DOHH2 (cell line): ENCODE results near the gene STK32C.
"Not testable (repeated sequence)": the region's sequence is repeated elsewhere in the genome, so short reads cannot be mapped to it uniquely, and the experiment has no call there.

ENCODE experiments used
- H3F3A ChIP-seq: fragments of 200-600 bp; sonication (generic), shearing (Covaris generic); 2 replicates; pipeline ENCODE4 v1.6.0; 2016; ENCODE audit warnings: antibody characterized with exemption, mild to moderate bottlenecking; ENCODE audit not compliant: control insufficient read depth, insufficient read depth
- H3K27ac ChIP-seq: fragments of 200-600 bp; sonication (generic); 2 replicates; pipeline ENCODE4 v1.5.1; 2014; ENCODE audit warnings: low read depth, mild to moderate bottlenecking, low read length, moderate library complexity
- H3K27me3 ChIP-seq: fragments of 200-600 bp; sonication (generic); 2 replicates; pipeline ENCODE4 v1.6.1; 2014; ENCODE audit warnings: mild to moderate bottlenecking, low read length, mixed read lengths; ENCODE audit not compliant: control insufficient read depth
- H3K36me3 ChIP-seq: fragments of 200-600 bp; sonication (generic); 2 replicates; pipeline ENCODE4 v1.6.1; 2014; ENCODE audit warnings: mild to moderate bottlenecking, low read length, moderate library complexity, mixed read lengths; ENCODE audit not compliant: control insufficient read depth
- H3K4me1 ChIP-seq: fragments of 200-600 bp; sonication (generic); 2 replicates; pipeline ENCODE4 v1.6.1; 2014; ENCODE audit warnings: mild to moderate bottlenecking, low read length, mixed read lengths; ENCODE audit not compliant: control insufficient read depth
- H3K4me2 ChIP-seq: fragments of 200-600 bp; sonication (generic); 2 replicates; pipeline ENCODE4 v1.6.0; 2014; ENCODE audit warnings: mild to moderate bottlenecking, low read length, moderate library complexity
- H3K4me3 ChIP-seq: fragments of 200-600 bp; sonication (generic); 2 replicates; pipeline ENCODE4 v1.5.1; 2014; ENCODE audit warnings: mild to moderate bottlenecking, low read length, mixed read lengths
- H3K79me2 ChIP-seq: fragments of 200-600 bp; sonication (generic); 2 replicates; pipeline ENCODE4 v1.6.1; 2014; ENCODE audit warnings: mild to moderate bottlenecking, low read length, mixed read lengths; ENCODE audit not compliant: control insufficient read depth
- H3K9me2 ChIP-seq: fragments of 200-600 bp; sonication (generic); replicated peaks from 2 replicates; pipeline ENCODE4 v1.6.1; 2014; ENCODE audit warnings: mild to moderate bottlenecking, low read length, mixed read lengths; ENCODE audit not compliant: control insufficient read depth
- H3K9me3 ChIP-seq: fragments of 200-600 bp; sonication (generic); 2 replicates; pipeline ENCODE4 v1.6.1; 2014; ENCODE audit warnings: antibody characterized with exemption, low read length, mixed read lengths; ENCODE audit not compliant: control insufficient read depth, insufficient read depth
- H4K20me1 ChIP-seq: fragments of 200-600 bp; sonication (generic); 2 replicates; pipeline ENCODE4 v1.6.0; 2014; ENCODE audit warnings: low read depth, mild to moderate bottlenecking, antibody characterized with exemption, low read length, moderate library complexity; ENCODE audit not compliant: control insufficient read depth, insufficient read depth
- EZH2phosphoT487 ChIP-seq: fragments of 200-600 bp; sonication (generic); IDR thresholded peaks from 2 replicates; pipeline ENCODE4 v1.6.1; 2017; ENCODE audit warnings: borderline replicate concordance, mild to moderate bottlenecking, antibody characterized with exemption, low read length, moderate library complexity, mixed read lengths
- TF ChIP-seq, protein P1 (sequence below): fragments of 200-600 bp; sonication (generic); IDR thresholded peaks from one replicate; pipeline ENCODE4 v1.5.1; 2014; ENCODE audit warnings: antibody characterized with exemption, mild to moderate bottlenecking, low read depth, low read length; ENCODE audit not compliant: poor library complexity, severe bottlenecking

Gene STK32C

DNA sequence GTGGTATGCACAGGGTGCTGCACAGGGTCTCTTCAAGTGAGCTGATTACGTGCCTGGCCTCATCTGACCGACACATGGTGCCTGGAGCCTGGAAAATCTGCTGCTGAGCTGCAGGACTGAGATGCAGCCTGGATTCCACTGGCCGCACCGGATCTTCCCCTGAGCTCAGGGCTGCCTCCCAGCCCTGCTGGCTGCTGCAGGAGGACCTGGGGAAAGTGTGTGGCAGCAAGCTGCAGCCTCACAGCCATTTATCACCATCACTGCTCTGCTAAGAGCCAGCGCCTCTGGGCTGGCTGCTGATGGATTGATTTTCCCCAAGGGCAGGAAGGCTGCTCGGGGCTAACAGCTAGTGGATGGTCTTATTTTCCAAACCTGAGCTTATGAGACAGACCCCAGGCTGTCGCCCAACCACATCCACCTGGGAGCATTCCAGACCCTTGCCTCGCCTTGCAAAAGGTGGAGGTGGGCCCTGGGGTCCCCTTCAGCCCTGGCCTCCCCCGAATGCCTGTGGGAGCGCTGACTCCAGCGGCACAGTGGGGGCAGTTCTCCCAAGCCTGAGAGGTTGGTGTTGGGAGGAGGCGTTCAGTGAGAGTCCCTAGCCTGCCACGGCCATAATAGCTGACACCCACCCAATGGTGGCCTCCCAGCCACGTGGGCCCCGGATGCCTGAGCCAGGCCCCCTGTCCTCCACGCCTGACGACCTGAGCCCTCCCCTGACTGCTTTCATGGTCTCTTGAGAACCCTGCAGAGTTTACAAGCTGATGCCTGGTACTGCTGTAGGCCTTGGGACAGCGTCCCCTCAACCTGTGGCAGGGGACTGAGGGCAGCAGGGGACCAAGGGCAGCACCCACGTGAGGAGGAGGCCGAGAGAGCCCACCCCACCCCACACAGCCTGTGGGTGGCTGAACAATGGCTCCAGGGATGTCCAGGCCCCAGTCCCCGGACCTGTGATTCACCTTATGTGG, 38.2 kb downstream of the STK32C start:
- Histone ChIP-seq H3K4me2 (no peak overlapping the region), H3K9me2 (no peaks in the 10 kb centered on the region), H3K27ac (no peak overlapping the region), H3K79me2 (no peaks in the 10 kb centered on the region), H3K27me3 (no peaks in the 10 kb centered on the region), H3K9me3 (peaks cover 24% of the 10 kb centered on the region; the same call in 1 of the 2 replicates), H3F3A (no peaks in the 10 kb centered on the region), H3K4me3 (no peak overlapping the region), H3K36me3 (no peaks in the 10 kb centered on the region), H3K4me1 (no peaks in the 10 kb centered on the region), H4K20me1 (no peaks in the 10 kb centered on the region)
- TF ChIP-seq, protein P1, sequence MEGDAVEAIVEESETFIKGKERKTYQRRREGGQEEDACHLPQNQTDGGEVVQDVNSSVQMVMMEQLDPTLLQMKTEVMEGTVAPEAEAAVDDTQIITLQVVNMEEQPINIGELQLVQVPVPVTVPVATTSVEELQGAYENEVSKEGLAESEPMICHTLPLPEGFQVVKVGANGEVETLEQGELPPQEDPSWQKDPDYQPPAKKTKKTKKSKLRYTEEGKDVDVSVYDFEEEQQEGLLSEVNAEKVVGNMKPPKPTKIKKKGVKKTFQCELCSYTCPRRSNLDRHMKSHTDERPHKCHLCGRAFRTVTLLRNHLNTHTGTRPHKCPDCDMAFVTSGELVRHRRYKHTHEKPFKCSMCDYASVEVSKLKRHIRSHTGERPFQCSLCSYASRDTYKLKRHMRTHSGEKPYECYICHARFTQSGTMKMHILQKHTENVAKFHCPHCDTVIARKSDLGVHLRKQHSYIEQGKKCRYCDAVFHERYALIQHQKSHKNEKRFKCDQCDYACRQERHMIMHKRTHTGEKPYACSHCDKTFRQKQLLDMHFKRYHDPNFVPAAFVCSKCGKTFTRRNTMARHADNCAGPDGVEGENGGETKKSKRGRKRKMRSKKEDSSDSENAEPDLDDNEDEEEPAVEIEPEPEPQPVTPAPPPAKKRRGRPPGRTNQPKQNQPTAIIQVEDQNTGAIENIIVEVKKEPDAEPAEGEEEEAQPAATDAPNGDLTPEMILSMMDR: no peak
- no peak for TF ChIP-seq EZH2phosphoT487

DNA sequence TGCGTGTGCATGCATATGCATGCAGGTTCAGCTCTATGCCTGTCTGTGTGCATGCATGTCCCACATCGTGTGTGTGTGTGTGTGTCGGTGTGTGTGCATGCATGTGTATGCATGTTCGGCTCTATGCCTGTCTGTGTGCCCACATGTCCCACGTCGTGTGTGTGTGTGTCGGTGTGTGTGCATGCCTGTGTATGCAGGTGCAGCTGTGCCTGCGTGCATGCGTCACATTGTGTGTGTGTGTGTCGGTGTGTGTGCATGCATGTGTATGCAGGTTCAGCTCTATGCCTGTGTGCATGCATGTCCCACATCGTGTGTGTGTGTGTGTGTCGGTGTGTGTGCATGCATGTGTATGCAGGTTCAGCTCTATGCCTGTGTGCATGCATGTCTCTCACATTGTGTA, 39.8 kb downstream of the STK32C start:
- H3K9me3 ChIP-seq: peaks cover 24% of the 10 kb centered on the region; the same call in 1 of the 2 replicates
- not testable (repeated sequence) for H3K27me3 ChIP-seq, H3K27ac ChIP-seq, H3K4me3 ChIP-seq, H3K4me1 ChIP-seq, H3K9me2 ChIP-seq, H3K4me2 ChIP-seq, H3K79me2 ChIP-seq, H4K20me1 ChIP-seq, H3K36me3 ChIP-seq, H3F3A ChIP-seq

DNA sequence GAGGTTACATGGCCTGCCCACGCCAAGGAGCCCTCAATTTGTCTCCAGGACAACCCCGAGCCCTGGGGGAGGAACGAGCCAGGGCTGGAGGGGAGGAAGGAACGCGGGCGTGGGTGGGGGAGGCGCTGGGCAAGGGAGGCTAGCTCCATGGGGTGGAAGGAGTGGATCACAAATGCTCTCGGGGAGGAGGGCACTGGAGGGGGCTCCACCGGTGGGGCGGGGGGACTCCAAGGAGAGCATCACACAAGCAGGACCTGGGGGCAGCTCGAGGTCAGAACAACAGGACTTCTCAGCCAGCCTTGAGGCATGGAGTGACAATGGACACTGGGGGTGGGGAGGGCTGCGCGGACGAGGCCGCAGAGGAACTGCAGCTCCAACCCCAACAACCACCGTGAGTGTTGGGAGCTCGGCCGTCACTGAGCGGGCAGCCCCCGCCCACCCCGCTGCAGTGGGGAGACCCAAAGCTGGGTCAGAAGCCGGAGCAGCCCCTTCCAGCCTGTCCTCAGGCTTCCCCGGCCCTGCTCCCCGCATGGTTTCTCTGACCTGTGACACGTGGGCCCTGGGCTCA, 41.1 kb downstream of the STK32C start:
- H3K27me3 ChIP-seq: no peaks in the 10 kb centered on the region
- H3K4me1 ChIP-seq: no peaks in the 10 kb centered on the region
- no peaks in the 10 kb centered on the region for H4K20me1 ChIP-seq
- H3F3A ChIP-seq: no peaks in the 10 kb centered on the region
- H3K27ac ChIP-seq: no peak overlapping the region
- no peaks in the 10 kb centered on the region for H3K79me2 ChIP-seq
- H3K9me3 ChIP-seq: peaks cover 24% of the 10 kb centered on the region; the same call in 1 of the 2 replicates
- H3K4me2 ChIP-seq: no peak overlapping the region
- TF ChIP-seq, protein P1: no peak
- TF ChIP-seq EZH2phosphoT487: no peak
- H3K4me3 ChIP-seq: no peak overlapping the region
- no peaks in the 10 kb centered on the region for H3K36me3 ChIP-seq
- H3K9me2 ChIP-seq: no peaks in the 10 kb centered on the region

DNA sequence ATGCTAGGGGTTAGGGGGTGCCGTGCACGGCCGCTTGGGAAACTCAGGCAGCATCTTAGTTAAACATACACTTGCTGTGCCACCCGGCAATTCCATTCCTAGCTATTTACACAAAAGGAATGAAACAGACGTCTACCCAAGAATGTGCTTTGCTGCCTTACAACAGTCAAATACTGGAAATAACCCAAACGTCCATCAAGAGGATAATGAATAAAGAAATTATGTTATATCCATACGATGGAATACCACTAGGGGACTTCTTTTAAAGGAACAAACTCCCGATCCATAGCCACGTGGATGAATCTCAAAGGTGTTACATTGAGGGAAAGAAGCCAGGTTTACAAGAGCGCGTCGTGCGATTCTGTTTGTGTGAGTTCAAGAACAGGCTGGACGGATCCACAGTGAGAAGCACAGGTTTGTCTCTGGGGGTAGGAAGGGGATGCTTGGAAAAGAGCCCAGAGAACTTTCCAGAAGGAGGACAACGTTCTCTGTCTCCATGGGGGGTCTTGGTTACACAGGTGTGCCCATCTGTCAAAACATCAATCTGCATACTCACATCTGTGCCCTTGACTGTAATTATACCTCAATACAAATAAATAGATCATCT, 41.8 kb downstream of the STK32C start:
- Histone ChIP-seq H3K4me1 (no peaks in the 10 kb centered on the region), H3K9me2 (no peaks in the 10 kb centered on the region), H3K4me3 (no peak overlapping the region), H4K20me1 (no peaks in the 10 kb centered on the region), H3K36me3 (no peaks in the 10 kb centered on the region), H3F3A (no peaks in the 10 kb centered on the region), H3K27ac (no peak overlapping the region), H3K79me2 (no peaks in the 10 kb centered on the region), H3K4me2 (no peak overlapping the region), H3K9me3 (peaks cover 24% of the 10 kb centered on the region; the same call in 1 of the 2 replicates), H3K27me3 (no peaks in the 10 kb centered on the region)
- TF ChIP-seq, protein P1: no peak
- TF ChIP-seq EZH2phosphoT487: no peak
